ENCODE results near the gene SEMA6B.

The SEMA6B gene

GRCh38 chr19:4522291-4523002 is 37.0 kb downstream of the SEMA6B start:
- no peak for DNase-seq

DNA sequence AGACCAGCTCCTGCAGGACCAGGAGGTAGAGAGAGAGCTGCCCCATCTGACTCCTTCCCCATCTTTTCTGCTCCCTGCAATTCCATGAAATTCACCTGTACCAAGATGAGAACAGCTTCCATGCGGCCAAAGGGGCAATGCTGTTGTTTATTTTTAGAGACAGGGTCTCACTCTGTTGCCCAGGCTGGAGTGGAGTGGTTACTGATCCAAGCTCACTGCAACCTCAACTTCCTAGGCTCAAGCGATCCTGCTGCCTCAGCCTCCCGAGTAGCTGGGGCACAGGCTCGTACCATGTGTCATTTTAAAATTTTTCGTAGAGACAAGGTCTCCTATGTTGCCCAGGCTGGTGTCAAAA is 37.6 kb downstream of the SEMA6B start:
- no peak for DNase-seq

DNA sequence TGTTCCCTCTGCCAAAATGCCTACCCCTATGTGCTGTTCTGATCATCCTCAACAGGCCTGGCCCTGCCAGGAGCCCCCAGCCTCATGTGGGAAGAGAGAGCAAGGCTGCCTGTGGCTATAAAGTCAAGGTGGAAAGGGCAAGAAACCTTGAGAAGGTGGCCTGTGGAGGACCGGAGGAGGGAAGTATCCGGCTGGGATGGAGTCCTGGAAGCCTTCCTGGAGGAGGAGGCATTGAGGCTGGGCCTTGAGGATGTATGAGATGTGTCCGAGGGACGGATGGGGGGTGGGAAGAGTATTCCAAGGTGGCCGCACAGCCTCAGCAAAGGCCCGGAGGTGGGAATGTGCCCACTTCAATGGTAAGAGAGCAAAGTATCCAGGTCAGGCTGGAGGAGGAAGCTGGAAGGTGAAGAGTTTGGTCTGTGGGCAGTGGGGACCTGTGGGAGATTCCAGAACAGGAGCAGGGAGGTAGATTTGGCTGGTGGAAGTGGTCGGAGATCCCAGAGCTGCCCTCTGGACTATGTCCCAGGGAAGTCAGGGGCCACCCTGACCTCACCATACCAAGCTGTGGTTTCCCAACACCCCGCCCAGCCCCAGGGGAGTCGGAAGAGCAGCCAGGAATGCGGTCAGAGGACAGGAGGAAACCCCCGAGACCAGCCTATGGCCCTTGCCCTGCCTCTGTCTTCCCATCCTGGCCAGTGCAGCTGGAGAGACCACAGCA is 38.2 kb downstream of the SEMA6B start:
- DNase-seq, result no peak

DNA sequence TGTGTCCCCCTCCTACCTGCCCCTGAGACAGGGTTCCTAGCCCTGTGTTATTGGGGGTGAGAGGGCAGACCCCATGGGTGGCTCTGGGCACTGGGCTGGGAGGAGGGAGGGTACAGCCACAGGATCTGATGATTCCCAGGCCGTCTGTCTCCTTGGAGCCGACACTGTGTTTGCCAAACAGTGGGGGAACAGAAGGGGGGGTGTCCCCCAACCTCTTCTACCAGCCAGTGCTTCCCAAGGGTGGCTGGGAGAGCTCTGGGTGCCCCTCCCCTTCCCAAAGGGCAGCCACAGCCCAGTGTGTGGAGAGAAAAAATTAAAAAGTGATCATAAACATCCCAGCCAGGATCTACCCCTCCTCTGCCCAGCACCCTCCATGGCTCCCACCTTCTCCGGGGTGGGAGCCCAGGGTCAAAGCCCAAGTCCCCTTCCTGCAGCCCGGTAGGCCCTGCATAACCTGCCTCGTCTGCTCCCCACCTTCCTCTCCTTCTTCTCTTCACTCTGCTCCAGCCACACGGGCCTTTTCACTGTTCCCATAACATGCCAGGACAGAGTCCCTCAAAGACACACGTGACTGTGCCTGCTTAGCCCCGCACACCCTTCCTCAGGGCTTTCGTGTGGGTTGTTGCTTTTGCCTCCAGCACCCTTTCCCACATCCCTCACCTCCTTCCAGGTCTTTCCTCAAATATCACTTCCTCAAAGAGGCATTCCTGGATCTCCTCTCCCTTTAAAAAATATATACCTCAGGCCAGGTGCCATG is 39.8 kb downstream of the SEMA6B start:
- no peak for DNase-seq

- no peak for DNase-seq
These were observed 40.4 kb downstream of the SEMA6B start for GRCh38 chr19:4519172-4519496.

GRCh38 chr19:4518345-4519171 is 40.9 kb downstream of the SEMA6B start, which contains the start of gene PLIN4:
Gene PLIN4, minus strand, starts transcription at chr19:4518486. Its CDS starts 214 bp downstream, at chr19:4518272.
- no peak for DNase-seq

- DNase-seq, result no peak
These were observed 41.9 kb downstream of the SEMA6B start for GRCh38 chr19:4517451-4518057.

- no peak for DNase-seq
These were observed 42.6 kb downstream of the SEMA6B start for GRCh38 chr19:4516939-4517300.

DNA sequence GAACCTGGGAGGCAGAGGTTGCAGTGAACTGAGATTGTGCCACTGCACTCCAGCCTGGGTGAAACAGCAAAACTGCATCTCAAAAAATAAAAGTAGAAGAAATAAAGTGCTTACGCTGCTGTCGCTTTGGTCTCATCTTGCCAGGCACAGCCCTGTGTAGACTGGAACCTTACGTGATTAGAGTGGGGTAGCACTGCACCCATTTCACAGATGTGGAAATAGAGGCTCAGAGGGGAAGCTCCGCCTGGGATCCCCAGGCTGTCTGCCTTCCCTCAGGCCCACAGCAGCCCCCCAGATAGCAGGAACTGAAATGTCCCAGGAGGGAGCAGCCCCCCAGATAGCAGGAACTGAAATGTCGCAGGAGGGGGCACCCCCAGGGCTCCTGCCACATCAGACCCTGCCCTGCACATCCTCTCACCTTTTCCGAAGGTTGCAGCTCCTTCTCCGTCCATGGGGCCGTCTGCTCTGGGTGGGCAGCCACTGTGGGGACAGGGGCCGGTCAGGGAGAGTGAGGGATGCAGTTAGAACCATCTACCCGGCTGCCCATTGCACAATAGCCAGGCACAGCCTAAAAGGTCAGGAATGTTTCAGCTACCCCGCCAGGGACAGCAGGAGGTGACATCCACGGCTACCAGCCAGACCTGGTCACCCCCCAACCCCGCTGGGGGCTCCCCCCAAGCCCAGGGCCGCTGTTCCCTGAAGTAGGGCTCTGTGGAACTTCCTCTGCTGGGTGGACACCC is 43.1 kb downstream of the SEMA6B start:
- DNase-seq, result no peak

DNA sequence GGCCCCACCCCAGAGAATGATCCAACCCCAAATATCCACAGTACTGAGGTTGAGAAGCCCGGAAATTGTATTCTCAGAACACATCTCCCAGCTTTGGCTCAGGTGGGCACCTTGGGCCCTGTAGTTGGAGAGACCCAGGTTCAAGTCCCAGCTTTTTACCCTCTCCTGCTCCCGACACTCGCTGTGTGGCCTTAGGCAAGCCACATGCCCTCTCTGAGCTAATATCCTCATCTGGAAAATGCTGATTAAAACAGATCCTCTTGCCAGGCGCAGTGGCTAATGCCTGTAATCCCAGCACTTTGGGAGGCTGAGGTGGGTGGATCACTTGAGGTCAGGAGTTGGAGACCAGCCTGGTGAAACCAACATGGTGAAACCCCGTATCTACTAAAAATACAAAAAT is 43.8 kb downstream of the SEMA6B start:
- DNase-seq, result no peak

DNA sequence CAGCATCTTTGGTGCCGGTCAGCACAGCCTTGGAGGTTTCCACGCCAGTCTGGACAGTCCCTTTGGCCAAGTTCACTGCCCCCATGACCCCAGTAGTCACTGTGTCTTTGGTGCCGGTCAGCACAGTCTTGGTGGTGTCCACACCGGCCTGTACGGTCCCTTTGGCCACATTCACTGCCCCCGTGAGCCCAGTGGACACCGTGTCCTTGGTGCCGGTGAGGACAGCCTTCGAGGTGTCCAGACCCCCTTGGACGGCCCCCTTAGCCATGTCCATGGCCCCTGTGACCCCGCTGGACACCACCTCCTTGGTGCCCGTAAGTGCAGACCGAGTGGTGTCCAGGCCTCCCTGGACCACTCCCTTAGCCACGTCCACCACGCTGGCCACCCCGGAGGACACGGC is 46.2 kb downstream of the SEMA6B start:
- DNase-seq, result no peak

DNA sequence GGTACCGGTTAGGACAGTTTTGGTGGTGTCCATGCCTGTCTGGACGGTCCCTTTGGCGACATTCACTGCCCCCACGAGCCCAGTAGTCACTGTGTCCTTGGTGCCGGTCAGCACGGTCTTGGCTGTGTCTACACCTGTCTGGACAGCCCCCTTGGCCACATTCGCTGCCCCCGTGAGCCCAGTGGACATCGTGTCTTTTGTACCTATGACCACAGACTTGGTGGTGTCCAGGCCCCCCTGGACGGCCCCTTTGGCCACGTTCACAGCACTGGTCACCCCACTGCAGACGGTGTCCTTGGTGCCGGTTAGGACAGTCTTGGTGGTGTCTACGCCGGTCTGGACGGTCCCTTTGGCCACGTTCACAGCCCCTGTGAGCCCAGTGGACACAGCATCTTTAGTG is 47.4 kb downstream of the SEMA6B start:
- DNase-seq, result no peak

DNA sequence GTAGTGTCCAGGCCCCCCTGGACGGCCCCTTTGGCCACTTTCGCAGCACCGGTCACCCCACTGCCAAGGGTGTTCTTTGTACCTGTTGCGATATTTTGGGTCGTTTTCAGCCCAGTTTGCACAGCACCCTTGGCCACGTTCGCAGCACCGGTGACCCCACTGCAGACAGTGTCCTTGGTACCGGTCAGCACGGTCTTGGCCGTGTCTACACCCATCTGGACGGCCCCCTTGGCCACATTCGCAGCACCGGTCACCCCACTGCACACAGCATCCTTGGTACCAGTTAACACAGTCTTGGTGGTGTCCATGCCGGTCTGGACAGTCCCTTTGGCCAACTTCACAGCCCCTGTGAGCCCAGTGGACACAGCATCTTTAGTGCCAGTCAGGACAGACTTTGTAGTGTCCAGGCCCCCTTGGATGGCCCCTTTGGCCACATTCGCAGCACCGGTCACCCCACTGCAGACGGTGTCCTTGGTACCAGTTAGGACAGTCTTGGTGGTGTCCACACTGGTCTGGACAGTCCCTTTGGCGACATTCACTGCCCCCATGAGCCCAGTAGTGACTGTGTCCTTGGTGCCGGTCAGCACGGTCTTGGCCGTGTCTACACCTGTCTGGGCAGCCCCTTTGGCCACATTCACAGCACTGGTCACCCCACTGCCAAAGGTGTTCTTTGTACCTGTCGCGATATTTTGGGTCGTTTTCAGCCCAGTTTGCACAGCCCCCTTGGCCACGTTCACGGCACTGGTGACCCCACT is 48.0 kb downstream of the SEMA6B start:
- no peak for DNase-seq

GRCh38 chr19:4510435-4511255 is 48.8 kb downstream of the SEMA6B start:
- no peak for DNase-seq

DNA sequence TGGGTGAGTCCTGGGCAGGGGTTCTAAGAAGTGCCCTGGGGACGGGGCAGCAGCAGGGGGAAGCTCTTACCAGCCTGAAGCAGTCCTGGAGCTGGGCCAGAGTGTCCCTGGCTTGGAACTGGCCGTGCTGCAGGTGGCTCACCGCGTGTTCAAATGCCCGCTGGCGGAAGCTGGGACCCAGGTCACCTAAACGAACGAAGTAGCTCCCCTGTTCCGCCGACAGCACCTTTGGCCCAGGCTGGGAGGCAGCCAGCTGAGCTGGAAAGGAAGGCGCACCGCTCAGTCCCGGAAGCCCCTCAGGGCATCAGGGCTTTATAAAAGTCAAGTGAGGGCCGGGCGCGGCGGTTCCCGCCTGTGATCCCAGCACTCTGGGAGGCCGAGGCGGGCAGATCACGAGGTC is 50.8 kb downstream of the SEMA6B start:
- DNase-seq, result no peak

DNA sequence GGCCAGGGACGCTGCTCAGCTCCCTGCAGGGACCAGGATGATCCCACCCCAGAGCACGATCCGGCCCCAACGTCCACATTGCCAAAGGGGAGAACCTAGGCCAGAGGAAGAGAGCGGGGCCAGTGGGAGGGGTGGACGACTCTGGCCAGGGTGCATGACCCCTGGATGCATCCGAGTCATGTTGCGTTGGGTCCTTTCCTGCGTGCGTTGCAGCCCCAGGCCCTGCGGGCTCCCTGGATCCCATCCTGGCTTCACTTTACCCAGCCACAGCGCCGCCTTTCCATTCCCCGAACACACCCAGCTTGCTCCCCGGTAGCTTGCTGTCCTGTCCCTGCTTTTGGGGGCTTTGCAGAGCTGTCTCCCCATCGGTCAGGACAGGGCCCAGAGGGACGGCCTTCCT is 51.7 kb downstream of the SEMA6B start:
- DNase-seq, result no peak

DNA sequence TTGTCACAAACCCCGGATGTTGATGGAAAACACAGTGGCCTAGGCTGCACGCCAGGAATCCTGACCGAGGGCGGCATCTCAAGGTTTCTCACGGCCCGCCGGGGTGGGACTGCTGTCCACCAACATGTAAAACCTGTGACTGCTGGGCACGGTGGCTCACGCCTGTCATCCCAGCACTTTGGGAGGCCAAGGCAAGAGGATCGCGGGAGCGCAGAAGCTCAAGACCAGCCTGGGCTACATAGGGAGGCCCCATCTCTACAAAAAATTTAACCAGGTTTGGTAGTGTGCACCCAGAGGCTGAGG is 52.4 kb downstream of the SEMA6B start:
- DNase-seq, result no peak

DNA sequence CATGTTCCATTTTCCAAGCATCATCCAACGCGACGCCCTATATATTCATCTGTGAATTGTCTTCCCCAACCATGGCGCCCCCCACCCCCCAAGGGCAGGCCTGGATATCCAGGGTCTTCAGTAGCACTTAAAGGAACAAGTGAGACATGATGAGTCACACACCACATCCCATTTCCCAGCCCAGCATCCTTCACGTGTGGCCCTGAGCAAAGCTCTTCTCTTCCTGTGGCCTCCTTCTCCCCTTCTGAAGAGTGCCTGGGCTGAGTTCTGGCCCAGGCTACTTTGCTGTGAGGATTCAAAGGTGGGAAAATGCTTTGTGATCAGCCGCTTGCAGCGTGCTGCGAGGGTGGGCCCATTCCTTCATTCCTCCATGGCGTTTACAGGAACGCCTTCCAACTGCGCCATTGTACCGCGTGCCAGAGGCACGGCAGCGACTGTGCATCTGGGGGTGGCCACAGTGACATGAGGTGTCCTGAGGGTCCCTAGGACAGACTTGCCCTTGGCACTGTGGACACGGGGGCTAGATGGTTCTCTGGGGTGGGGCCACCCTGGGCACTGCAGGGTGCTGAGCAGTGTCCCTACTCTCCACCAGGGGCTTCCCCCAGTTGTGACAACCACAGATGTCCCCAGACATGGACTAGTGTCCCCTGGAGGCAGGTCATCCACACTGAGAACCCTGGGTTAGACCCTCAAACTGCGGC is 52.9 kb downstream of the SEMA6B start:
- peak; percentile 43 to 58 for DNase-seq

GRCh38 chr19:4505570-4506448 is 53.7 kb downstream of the SEMA6B start:
- DNase-seq, result no peak
